H1 (cell line): ENCODE data around the gene CYP2B6. TPM values are rescaled to one million over a fixed set of nuclear protein-coding genes. Genes with fewer than 3 reads are reported as not detected.

Experiments
- CTCF ChIA-PET: fragments of 300-600 bp; sonication (Branson Sonifier 250); formaldehyde crosslinking; loops from one replicate; lab custom pipeline; 2021; ENCODE audit not compliant: partially characterized antibody; lab: Charles Lee
- POLR2A ChIA-PET: fragments of 300-600 bp; sonication (Branson Sonifier 250); formaldehyde crosslinking; loops from one replicate; lab custom pipeline; 2021; ENCODE audit warnings: inconsistent platforms; ENCODE audit not compliant: partially characterized antibody; lab: Charles Lee
- DNase-seq, 2 experiments: peaks; one replicate each; pipeline versions ENCODE4 v3.0.0 to v3.0.0-alpha.2; 2010 to 2022; ENCODE audit warnings: low spot score in 2 of 2, low read depth in 1 of 2, mixed read lengths in 1 of 2
- FAIRE-seq: peaks from 2 replicates; lab custom pipeline; 2011; peaks lifted over from hg19 to GRCh38; lab: Jason Lieb, UNC
- H2AFZ ChIP-seq: 2 replicates; pipeline ENCODE4 v1.8.1; 2012; ENCODE audit warnings: low read length, inconsistent platforms
- H2AK5ac ChIP-seq: 2 replicates; pipeline ENCODE4 v1.6.1; 2013; ENCODE audit warnings: low read depth, low read length
- H2BK120ac ChIP-seq: replicated peaks from 2 replicates; pipeline ENCODE3; 2013; ENCODE audit warnings: low read depth, low read length, inconsistent platforms
- H2BK12ac ChIP-seq: 2 replicates; pipeline ENCODE4 v1.6.1; 2013; ENCODE audit warnings: low read depth, low read length
- H2BK15ac ChIP-seq: 2 replicates; pipeline ENCODE4 v1.6.1; 2013; ENCODE audit warnings: low read length
- H2BK20ac ChIP-seq: 2 replicates; pipeline ENCODE4 v1.6.1; 2013; ENCODE audit warnings: low read length
- H2BK5ac ChIP-seq: 2 replicates; pipeline ENCODE4 v1.6.1; 2013; ENCODE audit warnings: low read depth, low read length
- H3K14ac ChIP-seq: 2 replicates; pipeline ENCODE4 v1.6.1; 2013; ENCODE audit warnings: inconsistent platforms; ENCODE audit not compliant: insufficient read length
- H3K18ac ChIP-seq: 2 replicates; pipeline ENCODE4 v1.6.1; 2013; ENCODE audit warnings: low read length; ENCODE audit errors: extremely low read depth
- H3K23ac ChIP-seq: 2 replicates; pipeline ENCODE4 v1.6.1; 2013; ENCODE audit warnings: inconsistent platforms; ENCODE audit not compliant: insufficient read length
- H3K23me2 ChIP-seq: 2 replicates; pipeline ENCODE4 v1.6.1; 2013; ENCODE audit warnings: low read depth, low read length
- H3K27ac ChIP-seq: 2 replicates; pipeline ENCODE4 v1.6.1; 2011; ENCODE audit warnings: low read depth, low read length, inconsistent platforms
- H3K27me3 ChIP-seq, 4 experiments: replicated peaks in 1 of 4; 1 replicate in 1 of 4; 2 replicates in 3 of 4; pipeline versions ENCODE4 v1.6.1 to v1.8.1; 2011 to 2013; ENCODE audit warnings: low read length in 3 of 4, mild to moderate bottlenecking in 3 of 4, inconsistent platforms in 2 of 4, mixed read lengths in 2 of 4, moderate library complexity in 1 of 4; ENCODE audit not compliant: control insufficient read depth in 3 of 4, insufficient read depth in 3 of 4; ENCODE audit errors: extremely low read depth in 1 of 4
- H3K36me3 ChIP-seq, 4 experiments: 2 replicates each; pipeline versions ENCODE4 v1.6.1 to v1.8.1; 2011 to 2013; ENCODE audit warnings: mild to moderate bottlenecking in 4 of 4, low read length in 3 of 4, moderate library complexity in 2 of 4, control low read depth in 1 of 4, inconsistent platforms in 1 of 4; ENCODE audit not compliant: insufficient read depth in 4 of 4, control insufficient read depth in 2 of 4
- H3K4ac ChIP-seq: replicated peaks from 2 replicates; pipeline ENCODE3; 2013; ENCODE audit warnings: low read length, low read depth, mixed read lengths, inconsistent platforms; ENCODE audit not compliant: insufficient read length
- H3K4me1 ChIP-seq, 4 experiments: replicated peaks in 1 of 4; 1 replicate in 1 of 4; 2 replicates in 3 of 4; pipeline versions ENCODE4 v1.6.1 to v1.8.1; 2011 to 2013; ENCODE audit warnings: low read length in 3 of 4, inconsistent platforms in 2 of 4, mixed read lengths in 1 of 4; ENCODE audit not compliant: insufficient read depth in 4 of 4, control insufficient read depth in 3 of 4
- H3K4me2 ChIP-seq, 2 experiments: 2 replicates each; pipeline versions ENCODE4 v1.6.1 to v1.8.1; 2011 to 2013; ENCODE audit warnings: low read depth in 2 of 2, low read length in 2 of 2, control low read depth in 1 of 2, inconsistent platforms in 1 of 2, mild to moderate bottlenecking in 1 of 2; ENCODE audit not compliant: insufficient read depth in 1 of 2
- H3K4me3 ChIP-seq, 4 experiments: fragments of 200-600, 300-600 bp in 1 of 4; sonication (generic), shearing (Covaris generic), sonication (Bioruptor Twin) in 1 of 4; 2 replicates each; pipeline versions ENCODE4 v1.5.1 to v1.8.1; 2011 to 2016; ENCODE audit warnings: low read length in 4 of 4, low read depth in 3 of 4, control low read depth in 2 of 4, inconsistent platforms in 2 of 4, mild to moderate bottlenecking in 2 of 4, mixed read lengths in 1 of 4, moderate library complexity in 1 of 4; ENCODE audit not compliant: insufficient read depth in 2 of 4; ENCODE audit errors: extremely low read depth in 1 of 4
- H3K56ac ChIP-seq: replicated peaks from 2 replicates; pipeline ENCODE3; 2013; ENCODE audit warnings: low read depth, mild to moderate bottlenecking, mixed read lengths, low read length, inconsistent platforms; ENCODE audit not compliant: insufficient read length
- H3K79me1 ChIP-seq: 2 replicates; pipeline ENCODE4 v1.6.1; 2013; ENCODE audit warnings: low read depth, low read length, control low read depth
- H3K79me2 ChIP-seq, 2 experiments: 2 replicates each; pipeline versions ENCODE4 v1.6.1 to v1.8.1; 2012 to 2013; ENCODE audit warnings: low read length in 2 of 2, mild to moderate bottlenecking in 2 of 2, inconsistent platforms in 1 of 2; ENCODE audit not compliant: insufficient read depth in 2 of 2, control insufficient read depth in 1 of 2
- H3K9ac ChIP-seq, 4 experiments: replicated peaks in 1 of 4; 1 replicate in 1 of 4; 2 replicates in 3 of 4; pipeline versions ENCODE4 v1.6.1 to v1.8.1; 2011 to 2013; ENCODE audit warnings: low read depth in 3 of 4, low read length in 3 of 4, control low read depth in 2 of 4, mild to moderate bottlenecking in 2 of 4, moderate library complexity in 2 of 4, inconsistent platforms in 1 of 4; ENCODE audit errors: extremely low read depth in 1 of 4
- H3K9me3 ChIP-seq, 2 experiments: 2 replicates each; pipeline versions ENCODE4 v1.6.1 to v1.8.1; 2012 to 2013; ENCODE audit warnings: mild to moderate bottlenecking in 2 of 2, moderate library complexity in 2 of 2, control low read depth in 1 of 2, inconsistent platforms in 1 of 2, low read depth in 1 of 2, low read length in 1 of 2, mixed read lengths in 1 of 2; ENCODE audit not compliant: insufficient read depth in 2 of 2
- H4K20me1 ChIP-seq, 2 experiments: replicated peaks in 1 of 2; 2 replicates each; pipeline versions ENCODE3 to v1.8.1; 2011 to 2013; ENCODE audit warnings: inconsistent platforms in 2 of 2, low read length in 2 of 2, mild to moderate bottlenecking in 1 of 2; ENCODE audit not compliant: insufficient read depth in 2 of 2, control insufficient read depth in 1 of 2
- H4K5ac ChIP-seq: 2 replicates; pipeline ENCODE4 v1.6.1; 2013; ENCODE audit warnings: low read length, low read depth, mixed read lengths, inconsistent platforms; ENCODE audit not compliant: insufficient read length
- H4K8ac ChIP-seq: 2 replicates; pipeline ENCODE4 v1.8.0; 2013; ENCODE audit warnings: mild to moderate bottlenecking, moderate library complexity, low read length, inconsistent platforms; ENCODE audit not compliant: insufficient read depth; ENCODE audit errors: extremely low read depth
- H4K91ac ChIP-seq: replicated peaks from 2 replicates; pipeline ENCODE3; 2013; ENCODE audit warnings: low read length, mixed read lengths, inconsistent platforms; ENCODE audit not compliant: insufficient read length
- ATF2 ChIP-seq: IDR thresholded peaks from 2 replicates; pipeline ENCODE4 v1.6.1; 2012; ENCODE audit warnings: low read length, inconsistent platforms
- RBBP5 ChIP-seq: IDR thresholded peaks from 2 replicates; pipeline ENCODE4 v1.7.1; 2012; ENCODE audit warnings: low read depth, mild to moderate bottlenecking, inconsistent platforms, low read length, moderate library complexity, borderline replicate concordance
- WGBS, 2 experiments: shearing (Covaris generic) in 1 of 2; methylation state at CpG; one replicate each; pipeline versions ENCODE4 v1.1.6 to v1.1.7; 2013 to 2015; ENCODE audit warnings: low lambda C conversion rate in 2 of 2, mixed read lengths in 2 of 2, inconsistent platforms in 1 of 2, low coverage in 1 of 2, missing lambda C conversion rate in 1 of 2; ENCODE audit not compliant: insufficient replicate concordance in 2 of 2, insufficient coverage in 1 of 2, insufficient read length in 1 of 2; ENCODE audit errors: extremely low coverage in 1 of 2, missing lambda C conversion rate in 1 of 2; 5-methylcytosine and 5-hydroxymethylcytosine counted together
- polyA plus RNA-seq, 7 experiments: library from polyadenylated mRNA; depleted of rRNA in 3 of 7; stranded (reverse) in 5 of 7; unstranded in 2 of 7; fragments of >200 nt in 5 of 7; fragments of 200-250 nt in 2 of 7; gene quantifications; 1 replicate in 5 of 7; 2 replicates in 1 of 7; 4 replicates in 1 of 7; pipeline versions ENCODE4 v1.2.1 to v1.2.3, GENCODE V29; 2011 to 2013; ENCODE audit warnings: missing spikeins in 2 of 7, mixed read lengths in 2 of 7
- total RNA-seq: library from RNA; stranded (reverse); fragmentation: NEBNext Ultra II Directional; extraction: Animal tissue kit (Norgen Biotek cat#: 25700); gene quantifications from 2 replicates; pipeline ENCODE4 v1.2.1, GENCODE V29; 2021

CYP2B6 gene
- total and polyA plus RNA-seq, 2 of the 8 experiments (the other 6 are each of a cell fraction or from before 2014, with no cell fraction given): 2.8 to 5.4 TPM

- no peaks in the 10 kb centered on the region for H4K20me1 ChIP-seq
- POLR2A ChIA-PET: no interaction called here
- no peak overlapping the region for H3K23ac ChIP-seq
- H2BK20ac ChIP-seq: no peak overlapping the region
- no peak overlapping the region for H3K4ac ChIP-seq
- no peak overlapping the region for H2BK120ac ChIP-seq
- no peak overlapping the region for H2BK15ac ChIP-seq
- DNase-seq (no peak), FAIRE-seq (no peak)
- H3K36me3 ChIP-seq: no peaks in the 10 kb centered on the region
- no peak overlapping the region for H3K27ac ChIP-seq
- CTCF ChIA-PET: interaction anchor here (2.6 kb wide), 1 partner anchor 13 kb away, joined by 8 read pairs; no protein-coding TSS in a partner anchor
- no peak overlapping the region for H3K4me2 ChIP-seq
- H2AK5ac ChIP-seq: no peak overlapping the region
- H2AFZ ChIP-seq: no peak overlapping the region
- no peaks in the 10 kb centered on the region for H3K79me1 ChIP-seq
- no peak overlapping the region for H3K56ac ChIP-seq
- H3K14ac ChIP-seq: no peak overlapping the region
- no peak overlapping the region for H3K18ac ChIP-seq
- no peak overlapping the region for H4K5ac ChIP-seq
- no peak overlapping the region for H4K91ac ChIP-seq
- TF ChIP-seq RBBP5 (no peak), ATF2 (no peak)
- no peaks in the 10 kb centered on the region for H3K4me1 ChIP-seq
- no peak overlapping the region for H2BK5ac ChIP-seq
- H3K4me3 ChIP-seq: no peak overlapping the region
- no peak overlapping the region for H3K9ac ChIP-seq
- H2BK12ac ChIP-seq: no peak overlapping the region
- H3K23me2 ChIP-seq: no peaks in the 10 kb centered on the region; the same call in 1 of the 2 replicates
- WGBS, 2 experiments: 78% methylated on average over 1 of the region's 1 CpG; no CpG with 5 or more reads in 1 of the 2 experiments
- H3K79me2 ChIP-seq: no peaks in the 10 kb centered on the region
- no peak overlapping the region for H4K8ac ChIP-seq
- H3K27me3 ChIP-seq: no peaks in the 10 kb centered on the region; a peak in 1 of 7 replicates
- no peaks in the 10 kb centered on the region for H3K9me3 ChIP-seq
These were observed 23.6 kb downstream of the CYP2B6 start for GRCh38 chr19:41014643-41015042.
